Tibial nerve (tissue), 4 donors: Measurements from ENCODE around the gene LBHD2.

ENCODE experiments used
- CTCF ChIP-seq, 5 experiments: fragments of 200-600 bp in 3 of 5; fragments of 450-650 bp in 2 of 5; sonication (generic) in 3 of 5; IDR thresholded peaks; one replicate each; pipeline ENCODE4 v1.5.1; 2016 to 2019; ENCODE audit warnings: antibody characterized with exemption in 5 of 5, mild to moderate bottlenecking in 3 of 5, moderate library complexity in 2 of 5
- EP300 ChIP-seq, 2 donors: sonication (generic); formaldehyde crosslinking; IDR thresholded peaks; one replicate each; pipeline ENCODE4 v1.6.1; 2017; ENCODE audit warnings: antibody characterized with exemption in 2 of 2, mild to moderate bottlenecking in 1 of 2
- POLR2A ChIP-seq, 2 donors: fragments of 450-650 bp; IDR thresholded peaks; one replicate each; pipeline ENCODE4 v1.6.1; 2017; ENCODE audit warnings: antibody characterized with exemption in 2 of 2, mild to moderate bottlenecking in 2 of 2, moderate library complexity in 2 of 2

DNA sequence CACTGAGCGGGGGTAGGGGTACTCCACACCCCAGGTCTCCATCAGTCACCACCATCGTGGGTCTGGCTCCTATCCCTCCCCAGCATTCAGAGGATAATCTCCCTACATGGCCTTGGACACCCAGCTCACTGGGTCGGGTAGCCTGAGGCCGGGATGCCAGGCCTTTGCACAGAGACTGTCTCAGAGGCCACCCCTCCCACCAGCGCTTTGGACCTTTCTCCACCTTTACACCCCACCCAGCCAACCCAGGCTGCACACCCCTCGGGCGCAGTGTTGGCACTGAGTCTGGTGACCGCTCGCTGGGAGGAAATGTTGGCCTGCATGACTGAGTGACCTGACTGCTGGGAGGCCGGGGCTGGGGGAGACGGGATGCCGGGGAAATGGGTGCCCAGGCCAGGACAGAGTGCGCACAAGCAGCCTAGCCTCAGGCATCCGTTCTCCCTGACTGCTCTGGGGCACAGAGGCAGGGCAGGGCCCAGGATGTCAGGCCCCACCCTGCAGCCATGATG lies 10.6 kb upstream of the LBHD2 start:
- no peak for TF ChIP-seq EP300 (IDR thresholded peaks at IDR 0.05)
- TF ChIP-seq CTCF (IDR thresholded peaks at IDR 0.05) = no peak
- TF ChIP-seq POLR2A (IDR thresholded peaks at IDR 0.05) = no peak
